IMR-90 (cell line): ENCODE results near the gene IGF1R. TPM values are rescaled to one million over a fixed set of nuclear protein-coding genes. Genes with fewer than 3 reads are reported as not detected.

ENCODE experiments used
- ATAC-seq: fragments of 200-7000 bp; cut with Tn5 transposase; 2 replicates; pipeline ENCODE4 v1.9.1; 2020; ENCODE audit warnings: low read depth, mild to moderate bottlenecking, moderate library complexity
- BruUV-seq: library from RNA; stranded (reverse); fragments of 400-500 nt; replicated peaks from 2 replicates; lab custom pipeline; 2021; lab: Mats Ljungman, UMichigan
- CTCF ChIA-PET: fragments of 300-600 bp; formaldehyde crosslinking; extraction: SDS; loops from one replicate; lab custom pipeline; 2021; ENCODE audit warnings: antibody characterized with exemption; lab: Yijun Ruan, JAX
- POLR2A ChIA-PET: fragments of 300-600 bp; sonication (Branson Sonifier 250); formaldehyde crosslinking; loops from one replicate; lab custom pipeline; 2022; ENCODE audit warnings: antibody characterized with exemption; ENCODE audit not compliant: unreplicated experiment; lab: Charles Lee
- DNase-seq: peaks from one replicate; pipeline ENCODE4 v3.0.0; 2013
- H2AFZ ChIP-seq: replicated peaks from 2 replicates; pipeline ENCODE3; 2013; ENCODE audit warnings: low read length, mild to moderate bottlenecking; ENCODE audit not compliant: poor library complexity
- H2AK5ac ChIP-seq: 2 replicates; pipeline ENCODE4 v1.6.1; 2013; ENCODE audit warnings: low read depth, low read length, inconsistent platforms
- H2AK9ac ChIP-seq: replicated peaks from 2 replicates; pipeline ENCODE3; 2013; ENCODE audit warnings: mild to moderate bottlenecking, low read depth, low read length, moderate library complexity; ENCODE audit not compliant: poor library complexity
- H2BK120ac ChIP-seq: 2 replicates; pipeline ENCODE4 v1.6.1; 2013; ENCODE audit warnings: low read depth, low read length, inconsistent platforms
- H2BK15ac ChIP-seq: 3 replicates; pipeline ENCODE4 v1.6.1; 2013; ENCODE audit warnings: low read depth, low read length, inconsistent platforms
- H2BK20ac ChIP-seq: 2 replicates; pipeline ENCODE4 v1.6.1; 2013; ENCODE audit warnings: low read depth, mild to moderate bottlenecking, inconsistent platforms, low read length, moderate library complexity
- H2BK5ac ChIP-seq: 2 replicates; pipeline ENCODE4 v1.6.1; 2013; ENCODE audit warnings: mild to moderate bottlenecking, low read depth, low read length, inconsistent platforms; ENCODE audit not compliant: poor library complexity, severe bottlenecking
- H3K14ac ChIP-seq: replicated peaks from 2 replicates; pipeline ENCODE4 v1.6.1; 2013; ENCODE audit warnings: low read depth, low read length, inconsistent platforms
- H3K18ac ChIP-seq: 2 replicates; pipeline ENCODE4 v1.6.1; 2013; ENCODE audit warnings: low read depth, low read length, control low read depth
- H3K23ac ChIP-seq: 2 replicates; pipeline ENCODE4 v1.6.1; 2013; ENCODE audit warnings: low read depth, low read length, inconsistent platforms
- H3K27ac ChIP-seq: 2 replicates; pipeline ENCODE4 v1.5.1; 2013; ENCODE audit warnings: mild to moderate bottlenecking, control low read depth, low read length; ENCODE audit not compliant: insufficient read depth
- H3K27me3 ChIP-seq: 2 replicates; pipeline ENCODE4 v1.6.1; 2013; ENCODE audit warnings: low read length; ENCODE audit not compliant: control insufficient read depth, insufficient read depth
- H3K36me3 ChIP-seq: 2 replicates; pipeline ENCODE4 v1.6.1; 2013; ENCODE audit warnings: low read length, mixed read lengths; ENCODE audit not compliant: control insufficient read depth, insufficient read depth
- H3K4ac ChIP-seq: 2 replicates; pipeline ENCODE4 v1.6.1; 2013; ENCODE audit warnings: low read depth, low read length, inconsistent platforms
- H3K4me1 ChIP-seq: 2 replicates; pipeline ENCODE4 v1.6.1; 2013; ENCODE audit warnings: low read length, mixed read lengths; ENCODE audit not compliant: control insufficient read depth, insufficient read depth
- H3K4me2 ChIP-seq: 2 replicates; pipeline ENCODE4 v1.6.1; 2013; ENCODE audit warnings: low read depth, mild to moderate bottlenecking, control low read depth, low read length, moderate library complexity
- H3K4me3 ChIP-seq: 2 replicates; pipeline ENCODE4 v1.5.1; 2013; ENCODE audit warnings: low read depth, mild to moderate bottlenecking, control low read depth, low read length, moderate library complexity; ENCODE audit not compliant: insufficient read depth
- H3K56ac ChIP-seq: 2 replicates; pipeline ENCODE4 v1.6.1; 2013; ENCODE audit warnings: low read length, inconsistent platforms; ENCODE audit not compliant: insufficient read depth; ENCODE audit errors: extremely low read depth
- H3K79me1 ChIP-seq, 2 experiments: 2 replicates each; pipeline ENCODE4 v1.6.1; 2013; ENCODE audit warnings: low read length in 2 of 2, inconsistent platforms in 1 of 2, low read depth in 1 of 2
- H3K9ac ChIP-seq: 2 replicates; pipeline ENCODE4 v1.6.1; 2013; ENCODE audit warnings: low read depth, low read length, control low read depth
- H3K9me1 ChIP-seq: 2 replicates; pipeline ENCODE4 v1.6.1; 2013; ENCODE audit warnings: low read length, inconsistent platforms; ENCODE audit not compliant: insufficient read depth
- H3K9me3 ChIP-seq: 2 replicates; pipeline ENCODE4 v1.6.1; 2013; ENCODE audit warnings: low read length; ENCODE audit not compliant: control insufficient read depth, insufficient read depth
- H4K20me1 ChIP-seq: 2 replicates; pipeline ENCODE4 v1.6.1; 2013; ENCODE audit warnings: low read length, inconsistent platforms; ENCODE audit not compliant: insufficient read depth
- H4K5ac ChIP-seq: 2 replicates; pipeline ENCODE4 v1.6.1; 2013; ENCODE audit warnings: mild to moderate bottlenecking, low read depth, low read length, control low read depth
- H4K8ac ChIP-seq, 2 experiments: 2 replicates each; pipeline ENCODE4 v1.6.1; 2013; ENCODE audit warnings: low read depth in 2 of 2, low read length in 2 of 2, control low read depth in 1 of 2, inconsistent platforms in 1 of 2
- H4K91ac ChIP-seq: 2 replicates; pipeline ENCODE4 v1.6.1; 2013; ENCODE audit warnings: low read depth, low read length, inconsistent platforms; ENCODE audit not compliant: insufficient read depth
- BHLHE40 ChIP-seq: fragments of 150-350 bp; IDR thresholded peaks from 2 replicates; pipeline ENCODE4 v1.6.1; 2016; ENCODE audit warnings: mild to moderate bottlenecking, low read depth, low read length
- CEBPB ChIP-seq: IDR thresholded peaks from 2 replicates; pipeline ENCODE4 v1.6.1; 2012; ENCODE audit warnings: low read depth, low read length, improper control_type of control experiment
- CHD1 ChIP-seq: IDR thresholded peaks from 2 replicates; pipeline ENCODE4 v1.6.1; 2012; ENCODE audit warnings: low read depth, low read length, improper control_type of control experiment
- MAFK ChIP-seq: IDR thresholded peaks from 2 replicates; pipeline ENCODE4 v1.6.1; 2012; ENCODE audit warnings: low read depth, low read length, improper control_type of control experiment
- MAZ ChIP-seq: IDR thresholded peaks from 2 replicates; pipeline ENCODE4 v1.6.1; 2012; ENCODE audit warnings: low read depth, mild to moderate bottlenecking, low read length, improper control_type of control experiment, moderate library complexity, borderline replicate concordance
- MXI1 ChIP-seq: IDR thresholded peaks from 2 replicates; pipeline ENCODE4 v1.6.1; 2012; ENCODE audit warnings: low read depth, mild to moderate bottlenecking, low read length, moderate library complexity, borderline replicate concordance
- NFE2L2 ChIP-seq: fragments of 150-350 bp; IDR thresholded peaks from 2 replicates; pipeline ENCODE4 v1.6.1; 2016; ENCODE audit warnings: low read depth, mild to moderate bottlenecking, low read length
- POLR2A ChIP-seq: IDR thresholded peaks from 2 replicates; pipeline ENCODE4 v1.6.1; 2012; ENCODE audit warnings: mild to moderate bottlenecking, low read depth, low read length
- RAD21 ChIP-seq: IDR thresholded peaks from 2 replicates; pipeline ENCODE4 v1.6.1; 2012; ENCODE audit warnings: low read length, improper control_type of control experiment
- SMC3 ChIP-seq: fragments of 150-350 bp; IDR thresholded peaks from 2 replicates; pipeline ENCODE4 v1.6.1; 2016; ENCODE audit warnings: low read depth, mild to moderate bottlenecking, antibody characterized with exemption, low read length, moderate library complexity
- WGBS, 2 experiments: methylation state at CpG; one replicate each; pipeline versions ENCODE4 v1.1.5 to v1.1.7; 2013; ENCODE audit warnings: missing lambda C conversion rate in 2 of 2; ENCODE audit not compliant: insufficient read length in 1 of 2; ENCODE audit errors: extremely low coverage in 2 of 2; 5-methylcytosine and 5-hydroxymethylcytosine counted together
- dilution Hi-C: fragments of 300-500 bp; cut with HindIII; formaldehyde crosslinking; loops from one replicate; pipeline ENCODE4 v1.14.3; 2018; ENCODE audit warnings: low sequenced_read_pairs; ENCODE audit not compliant: unreplicated experiment
- in situ Hi-C: fragments of 300-500 bp; cut with MboI; formaldehyde crosslinking; loops from 3 replicates; pipeline ENCODE4 v1.14.3; 2019; ENCODE audit warnings: low sequenced_read_pairs, inconsistent platforms, mixed read lengths
- intact Hi-C: fragments of 100-400 bp; cut with micrococcal nuclease; formaldehyde crosslinking; loops from 2 replicates; pipeline ENCODE4 v1.10.0; 2022
- polyA plus RNA-seq, 3 experiments: library from polyadenylated mRNA; depleted of rRNA; stranded (reverse); fragments of >200 nt; gene quantifications; 2 replicates each; pipeline ENCODE4 v1.2.3, GENCODE V29; 2012; ENCODE audit warnings: low replicate concordance in 1 of 3
- total RNA-seq: library from RNA; depleted of rRNA; stranded (reverse); fragments of >200 nt; gene quantifications from 2 replicates; pipeline ENCODE4 v1.2.3, GENCODE V29; 2012
- TF ChIP-seq, protein P1 (sequence below): fragments of 150-350 bp; IDR thresholded peaks from 2 replicates; pipeline ENCODE4 v1.6.1; 2016; ENCODE audit warnings: low read depth, mild to moderate bottlenecking, low read length, moderate library complexity, borderline replicate concordance

Gene IGF1R
- total and polyA plus RNA-seq, 2 of the 4 experiments (the other 2 are of a cell fraction), result 24.0 to 24.9 TPM

DNA sequence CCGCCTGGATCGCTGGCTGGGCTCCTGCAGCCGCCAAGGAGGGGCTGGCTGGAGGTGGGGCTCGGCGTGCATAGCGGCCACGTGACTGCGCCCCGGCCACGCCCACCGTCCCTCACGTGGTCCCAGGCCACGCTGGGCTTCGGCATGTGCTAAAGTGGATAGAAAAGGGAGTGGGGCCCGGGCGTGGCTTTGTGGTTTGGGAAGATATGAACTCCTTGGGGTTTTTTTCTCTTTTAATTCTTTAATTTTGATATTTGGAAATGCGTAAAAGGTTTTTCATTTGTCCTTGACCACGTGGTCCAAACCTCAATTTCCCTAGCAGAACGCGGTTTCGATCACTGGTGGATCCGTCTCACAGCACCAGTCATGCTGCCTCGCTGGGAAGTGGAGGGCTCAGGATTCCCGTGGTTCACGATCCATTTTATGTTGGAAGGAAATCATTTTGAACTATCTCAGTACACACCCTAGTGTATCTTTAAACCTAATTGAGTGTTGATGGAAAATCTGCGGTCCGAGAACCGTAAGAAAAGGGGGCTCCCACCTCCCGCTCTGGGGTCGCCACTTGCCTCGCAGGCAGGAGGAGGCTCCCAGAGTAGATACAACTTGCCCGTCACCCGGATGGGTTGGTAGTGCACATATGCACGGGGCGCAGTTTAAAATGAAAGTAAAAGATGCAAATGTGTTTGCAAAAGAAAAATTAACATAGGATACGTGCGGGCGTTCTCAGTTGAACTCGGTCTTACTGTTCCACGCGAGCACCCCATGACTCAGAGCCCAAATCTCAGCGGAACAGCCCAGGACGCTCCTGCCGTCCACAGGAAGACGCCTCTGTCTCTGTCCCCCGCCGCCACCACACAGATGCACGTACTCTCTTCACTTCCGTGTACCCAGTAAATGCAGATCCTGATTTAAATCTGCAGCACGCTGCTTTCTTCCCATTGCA is 217.3 kb downstream of the IGF1R start (continued):
- TF ChIP-seq, protein P1, sequence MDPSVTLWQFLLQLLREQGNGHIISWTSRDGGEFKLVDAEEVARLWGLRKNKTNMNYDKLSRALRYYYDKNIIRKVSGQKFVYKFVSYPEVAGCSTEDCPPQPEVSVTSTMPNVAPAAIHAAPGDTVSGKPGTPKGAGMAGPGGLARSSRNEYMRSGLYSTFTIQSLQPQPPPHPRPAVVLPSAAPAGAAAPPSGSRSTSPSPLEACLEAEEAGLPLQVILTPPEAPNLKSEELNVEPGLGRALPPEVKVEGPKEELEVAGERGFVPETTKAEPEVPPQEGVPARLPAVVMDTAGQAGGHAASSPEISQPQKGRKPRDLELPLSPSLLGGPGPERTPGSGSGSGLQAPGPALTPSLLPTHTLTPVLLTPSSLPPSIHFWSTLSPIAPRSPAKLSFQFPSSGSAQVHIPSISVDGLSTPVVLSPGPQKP, result no peak

DNA sequence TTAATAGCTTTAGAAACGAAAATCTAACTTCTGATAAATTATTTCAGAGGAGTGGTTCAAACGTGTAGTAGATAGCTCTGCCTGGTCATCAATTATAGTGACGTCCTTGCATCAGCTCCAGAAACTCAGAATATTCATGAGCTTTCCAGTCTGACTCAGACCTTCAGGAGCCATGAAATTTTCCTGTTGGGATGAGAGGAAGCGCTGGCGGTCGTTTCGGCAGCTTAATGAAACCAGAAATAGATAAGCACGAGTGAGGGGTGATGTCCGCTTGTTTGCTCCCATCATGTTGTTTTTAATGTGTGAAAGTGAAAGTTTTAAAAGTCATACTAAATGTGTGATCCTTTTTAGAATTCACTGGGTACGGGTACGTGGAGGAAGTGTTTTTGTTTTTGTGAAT is 218.2 kb downstream of the IGF1R start:
- H2AK5ac ChIP-seq, result 0 out of 2 replicates have a peak overlapping the region, but pooled peaks have one; percentile 38
- peak overlapping the region; percentile 99 for H4K91ac ChIP-seq
- peak overlapping the region; percentile 92 for H3K4me2 ChIP-seq
- H3K9me3 ChIP-seq, result no peaks in the 10 kb centered on the region
- dilution Hi-C loops, result no loop called here
- H3K4me3 ChIP-seq, result peak overlapping the region; percentile 49
- peak overlapping the region; percentile 73 for H3K23ac ChIP-seq
- H2BK120ac ChIP-seq, result peak overlapping the region; percentile 84
- H3K9me1 ChIP-seq, result peaks cover 12% of the 10 kb centered on the region
- peak overlapping the region; percentile 5 to 95; a peak in 3 of 4 replicates for H4K8ac ChIP-seq
- 12% methylated on average over 3 of the region's 11 CpGs; no CpG with 5 or more reads in 1 of the 2 experiments for WGBS, 2 experiments
- peak; percentile 88 for DNase-seq
- intact Hi-C loops, result no loop called here
- peaks cover 3% of the 10 kb centered on the region; the same call in 1 of the 2 replicates for H3K4me1 ChIP-seq
- H4K20me1 ChIP-seq, result no peaks in the 10 kb centered on the region
- peak overlapping the region; percentile 86 for H3K18ac ChIP-seq
- peak overlapping the region; percentile 92 for H3K4ac ChIP-seq
- H3K36me3 ChIP-seq, result no peaks in the 10 kb centered on the region
- peaks cover 22 to 92% of the 10 kb centered on the region in 2 experiments for H3K79me1 ChIP-seq
- TF ChIP-seq BHLHE40 (0 out of 2 replicates have a peak, but pooled peaks have one; percentile 41), POLR2A (peak; percentile 57; the same call in 1 of the 2 replicates), SMC3 (no peak), MXI1 (no peak), CEBPB (peak; percentile 69), MAZ (no peak), MAFK (no peak; the same call in 1 of the 2 replicates), CHD1 (no peak), NFE2L2 (no peak), RAD21 (no peak)
- TF ChIP-seq, protein P1, result no peak
- peak overlapping the region; percentile 71 for H3K56ac ChIP-seq
- ChIA-PET CTCF (interaction anchor here (0.9 to 1.0 kb wide), 3 partner anchors 10 to 210 kb away, joined by 3 to 4 read pairs (median 4); no protein-coding TSS in a partner anchor), POLR2A (no interaction called here)
- peak; percentile 71 for ATAC-seq
- peak overlapping the region; percentile 84 for H2BK5ac ChIP-seq
- peak overlapping the region; percentile 81 for H3K27ac ChIP-seq
- H3K14ac ChIP-seq, result peak overlapping the region; percentile 89
- H2BK20ac ChIP-seq, result peak overlapping the region; percentile 71
- peak overlapping the region; percentile 78; the same call in 1 of the 2 replicates for H4K5ac ChIP-seq
- H2AFZ ChIP-seq, result peak overlapping the region; percentile 35
- H3K27me3 ChIP-seq, result no peaks in the 10 kb centered on the region
- no peak overlapping the region for H2AK9ac ChIP-seq
- no TSS peak for BruUV-seq
- in situ Hi-C loops, result no loop called here
- peak overlapping the region; percentile 16 for H2BK15ac ChIP-seq
- peak overlapping the region; percentile 88 for H3K9ac ChIP-seq
